Liver (tissue), 9 donors: ENCODE measurements around the gene YIPF3. TPM values are rescaled to one million over a fixed set of nuclear protein-coding genes. Genes with fewer than 3 reads are reported as not detected.
"Not testable (repeated sequence)": the region's sequence is repeated elsewhere in the genome, so short reads cannot be mapped to it uniquely, and the experiment has no call there.

Source experiments
- DNase-seq: peaks from one replicate; pipeline ENCODE4 v3.0.0-alpha.2; 2017; ENCODE audit warnings: low spot score
- H3K27ac ChIP-seq, 2 donors: one replicate each; pipeline ENCODE4 v1.7.0; 2013; ENCODE audit warnings: inconsistent platforms in 2 of 2, low read length in 2 of 2, control low read depth in 1 of 2, low read depth in 1 of 2, mild to moderate bottlenecking in 1 of 2
- H3K27me3 ChIP-seq, 4 donors: one replicate each; pipeline versions ENCODE4 v1.6.1 to v1.7.0; 2013; ENCODE audit warnings: low read length in 3 of 4, inconsistent platforms in 1 of 4, mild to moderate bottlenecking in 1 of 4, moderate library complexity in 1 of 4; ENCODE audit not compliant: control insufficient read depth in 4 of 4, insufficient read depth in 4 of 4
- H3K36me3 ChIP-seq, 4 donors: one replicate each; pipeline versions ENCODE4 v1.6.1 to v1.7.0; 2013; ENCODE audit warnings: low read length in 3 of 4, mild to moderate bottlenecking in 3 of 4, low read depth in 1 of 4, moderate library complexity in 1 of 4; ENCODE audit not compliant: control insufficient read depth in 4 of 4, insufficient read depth in 3 of 4
- H3K4me1 ChIP-seq, 4 donors: one replicate each; pipeline versions ENCODE4 v1.6.1 to v1.7.0; 2013; ENCODE audit warnings: low read length in 3 of 4, mild to moderate bottlenecking in 3 of 4, moderate library complexity in 1 of 4; ENCODE audit not compliant: control insufficient read depth in 4 of 4, insufficient read depth in 4 of 4
- H3K4me3 ChIP-seq, 3 donors: one replicate each; pipeline versions ENCODE4 v1.6.1 to v1.7.0; 2013; ENCODE audit warnings: low read length in 3 of 3, control low read depth in 1 of 3, low read depth in 1 of 3, mild to moderate bottlenecking in 1 of 3
- H3K9ac ChIP-seq, 2 donors: one replicate each; pipeline ENCODE4 v1.7.0; 2013; ENCODE audit warnings: low read length in 2 of 2, mild to moderate bottlenecking in 2 of 2, moderate library complexity in 2 of 2, control low read depth in 1 of 2, low read depth in 1 of 2
- H3K9me3 ChIP-seq, 4 donors: one replicate each; pipeline versions ENCODE4 v1.6.1 to v1.7.0; 2013; ENCODE audit warnings: low read length in 3 of 4; ENCODE audit not compliant: control insufficient read depth in 4 of 4
- ATF3 ChIP-seq: IDR thresholded peaks from 2 replicates; pipeline ENCODE4 v1.6.1; 2016; ENCODE audit warnings: antibody characterized with exemption
- CTCF ChIP-seq: fragments of 150-350 bp; IDR thresholded peaks from 2 replicates; pipeline ENCODE4 v1.5.1; 2017; ENCODE audit warnings: improper control_type of control experiment, low read depth, low read length; ENCODE audit not compliant: missing input control
- FOXA1 ChIP-seq: IDR thresholded peaks from 2 replicates; pipeline ENCODE4 v1.6.1; 2016; ENCODE audit warnings: antibody characterized with exemption
- FOXA2 ChIP-seq: IDR thresholded peaks from 2 replicates; pipeline ENCODE4 v1.6.1; 2016; ENCODE audit warnings: antibody characterized with exemption
- GABPA ChIP-seq, 2 donors: IDR thresholded peaks in 1 of 2; conservative IDR thresholded peaks in 1 of 2; 2 replicates each; pipeline ENCODE4 v1.6.1; 2016; ENCODE audit warnings: antibody characterized with exemption in 2 of 2, mild to moderate bottlenecking in 1 of 2, moderate library complexity in 1 of 2
- HNF4A ChIP-seq, 2 donors: conservative IDR thresholded peaks; 2 replicates each; pipeline ENCODE4 v1.6.1; 2016; ENCODE audit warnings: antibody characterized with exemption in 2 of 2, mild to moderate bottlenecking in 2 of 2
- HNF4G ChIP-seq: IDR thresholded peaks from 2 replicates; pipeline ENCODE4 v1.6.1; 2016; ENCODE audit warnings: antibody characterized with exemption
- JUND ChIP-seq, 2 donors: IDR thresholded peaks; 2 replicates each; pipeline ENCODE4 v1.6.1; 2016; ENCODE audit warnings: antibody characterized with exemption in 2 of 2
- MAX ChIP-seq: IDR thresholded peaks from 2 replicates; pipeline ENCODE4 v1.6.1; 2016; ENCODE audit warnings: antibody characterized with exemption
- NR2F2 ChIP-seq: IDR thresholded peaks from 2 replicates; pipeline ENCODE4 v1.6.1; 2016; ENCODE audit warnings: antibody characterized with exemption
- RAD21 ChIP-seq, 2 donors: IDR thresholded peaks; 2 replicates each; pipeline ENCODE4 v1.6.1; 2016; ENCODE audit warnings: antibody characterized with exemption in 2 of 2, mild to moderate bottlenecking in 2 of 2
- REST ChIP-seq: IDR thresholded peaks from 2 replicates; pipeline ENCODE4 v1.6.1; 2016; ENCODE audit warnings: antibody characterized with exemption, mild to moderate bottlenecking
- RXRA ChIP-seq, 2 donors: IDR thresholded peaks; 2 replicates each; pipeline ENCODE4 v1.6.1; 2017 to 2018; ENCODE audit warnings: antibody characterized with exemption in 2 of 2, mild to moderate bottlenecking in 1 of 2
- SP1 ChIP-seq: IDR thresholded peaks from 2 replicates; pipeline ENCODE4 v1.6.1; 2018; ENCODE audit warnings: antibody characterized with exemption, mild to moderate bottlenecking
- TAF1 ChIP-seq: conservative IDR thresholded peaks from 2 replicates; pipeline ENCODE4 v1.6.1; 2016; ENCODE audit warnings: antibody characterized with exemption, mild to moderate bottlenecking
- ZBTB33 ChIP-seq: IDR thresholded peaks from 2 replicates; pipeline ENCODE4 v1.6.1; 2016; ENCODE audit warnings: antibody characterized with exemption
- WGBS: extraction: QIAGEN DNeasy Blood & Tissue Kit; methylation state at CpG from one replicate; pipeline ENCODE4 v1.1.7; 2013; 5-methylcytosine and 5-hydroxymethylcytosine counted together
- polyA plus RNA-seq, 2 donors: library from polyadenylated mRNA; stranded (reverse) in 1 of 2; unstranded in 1 of 2; fragments of 200-250 nt in 1 of 2; fragments of >200 nt in 1 of 2; fragmentation: Nextera tagmentation in 1 of 2; extraction: Ambion mirVana in 1 of 2; gene quantifications; one replicate each; pipeline versions ENCODE4 v1.2.1 to v1.2.3, GENCODE V29; 2013 to 2015
- total RNA-seq, 2 donors: library from RNA; depleted of rRNA; stranded (reverse); fragments of >200 nt; gene quantifications; one replicate each; pipeline ENCODE4 v1.2.3, GENCODE V29; 2014
- donor health status: healthy.
- donor health status: healthy.
- donor health status: healthy.
- donor health status: healthy.
- donor health status: healthy.

YIPF3 gene
- total and polyA plus RNA-seq, 4 donors, result 43.8 to 91.9 (median 61.6) TPM

GRCh38 chr6:43540507-43540906 is 23.8 kb upstream of the YIPF3 start:
- H3K27me3 ChIP-seq, result no peaks in the 10 kb centered on the region
- peaks cover 2 to 26% (median 12%) of the 10 kb centered on the region in 4 donors for H3K36me3 ChIP-seq
- H3K9me3 ChIP-seq, result no peaks in the 10 kb centered on the region
- no peak overlapping the region for H3K27ac ChIP-seq
- TF ChIP-seq SP1, result no peak
- TF ChIP-seq FOXA1, result no peak
- no peak for TF ChIP-seq TAF1
- no peak for TF ChIP-seq HNF4G
- no peak for TF ChIP-seq ZBTB33
- TF ChIP-seq MAX, result no peak
- no peak for TF ChIP-seq NR2F2
- TF ChIP-seq REST, result no peak
- TF ChIP-seq ATF3, result no peak
- TF ChIP-seq JUND (IDR thresholded peaks at IDR 0.05), result no peak
- no peak for TF ChIP-seq HNF4A (conservative IDR thresholded peaks at IDR 0.05)
- TF ChIP-seq RXRA (IDR thresholded peaks at IDR 0.05), result no peak
- TF ChIP-seq GABPA (IDR thresholded peaks at IDR 0.05 in 1 of 2, conservative IDR thresholded peaks at IDR 0.05 in 1 of 2), result no peak
- no peak for TF ChIP-seq RAD21 (IDR thresholded peaks at IDR 0.05)
- TF ChIP-seq FOXA2, result no peak
- TF ChIP-seq CTCF, result no peak
- no peak for DNase-seq
- H3K9ac ChIP-seq, result no peak overlapping the region
- H3K4me1 ChIP-seq, result no peaks in the 10 kb centered on the region
- 98% methylated on average over 5 of the region's 5 CpGs for WGBS
- H3K4me3 ChIP-seq, result no peak overlapping the region

- not testable (repeated sequence) for H3K9ac ChIP-seq, H3K27ac ChIP-seq, H3K4me3 ChIP-seq, H3K9me3 ChIP-seq, DNase-seq, H3K27me3 ChIP-seq, H3K4me1 ChIP-seq
- peaks cover 3 to 24% (median 8%) of the 10 kb centered on the region in 4 donors for H3K36me3 ChIP-seq
- WGBS, result 98% methylated on average over 20 of the region's 20 CpGs
These were observed 22.7 kb upstream of the YIPF3 start for GRCh38 chr6:43539409-43539808.

GRCh38 chr6:43538986-43539385 is 22.3 kb upstream of the YIPF3 start:
- 98% methylated on average over 15 of the region's 17 CpGs for WGBS
- not testable (repeated sequence) for H3K4me3 ChIP-seq, H3K4me1 ChIP-seq, H3K27ac ChIP-seq, H3K9ac ChIP-seq, H3K9me3 ChIP-seq, DNase-seq, H3K27me3 ChIP-seq
- peaks cover 5 to 20% (median 7%) of the 10 kb centered on the region in 4 donors for H3K36me3 ChIP-seq
